ENCODE results near the gene INAFM2.
A peak's percentile ranks its signal among the peaks of the same experiment; 100 is the strongest.

The INAFM2 gene

GRCh38 chr15:40338921-40339620, 15.6 kb downstream of the INAFM2 start:
- CTCF ChIA-PET = interaction anchor here (0.5 to 7.1 kb wide), 20 partner anchors 12 to 509 kb away, joined by 3 to 82 read pairs (median 4); partner anchors contain the start of gene INAFM2
- Histone ChIP-seq H3K36me3 (ENCODE audit: control insufficient read depth in 2 of 2, insufficient read depth in 1 of 2, low read length in 2 of 2) (no peaks in the 10 kb centered on the region), H3K4me1 (ENCODE audit: control insufficient read depth, insufficient read depth, low read length) (peaks cover 10% of the 10 kb centered on the region)

GRCh38 chr15:40339621-40339945, 16.1 kb downstream of the INAFM2 start:
- TF ChIP-seq CTCF (tag by site-specific recombination; IDR thresholded peaks at IDR 0.05) (peak; percentile 57; the same call in 1 of the 2 replicates), GLIS1 (tag by site-specific recombination; IDR thresholded peaks at IDR 0.05) (peak; percentile 66), ZNF610 (tag by site-specific recombination; IDR thresholded peaks at IDR 0.05; ENCODE audit: borderline replicate concordance) (no peak), RBAK (tag by site-specific recombination; IDR thresholded peaks at IDR 0.05) (no peak)
- Histone ChIP-seq H3K4me3 (ENCODE audit: low read depth, low read length) (no peak overlapping the region), H3K4me1 (ENCODE audit: control insufficient read depth, insufficient read depth, low read length) (peaks cover 10% of the 10 kb centered on the region), H3K9me3 (ENCODE audit: control insufficient read depth, insufficient read depth, low read depth, low read length) (no peaks in the 10 kb centered on the region), H3K36me3 (ENCODE audit: control insufficient read depth in 2 of 2, insufficient read depth in 1 of 2, low read length in 2 of 2) (no peaks in the 10 kb centered on the region), H3K27ac (ENCODE audit: extremely low read depth, low read depth, low read length) (peak overlapping the region; percentile 84; the same call in 1 of the 2 replicates)
- ChIA-PET CTCF (interaction anchor here (0.5 to 7.1 kb wide), 16 partner anchors 12 to 304 kb away, joined by 3 to 82 read pairs (median 4); partner anchors contain the start of gene INAFM2), POLR2A (interaction anchor here (0.9 to 1.5 kb wide), 2 partner anchors 17 to 27 kb away, joined by 3 to 5 read pairs; no protein-coding TSS in a partner anchor)

More at GRCh38 chr15:40338921-40339620, 15.6 kb downstream of the INAFM2 start:
- no peaks in the 10 kb centered on the region for H3K9me3 ChIP-seq (ENCODE audit: control insufficient read depth, insufficient read depth, low read depth, low read length)
- H3K27ac ChIP-seq (ENCODE audit: extremely low read depth, low read depth, low read length) = peak overlapping the region; percentile 84; the same call in 1 of the 2 replicates
- POLR2A ChIA-PET = interaction anchor here (0.9 to 1.7 kb wide), 3 partner anchors 12 to 16 kb away, joined by 3 read pairs; no protein-coding TSS in a partner anchor
- H3K4me3 ChIP-seq (ENCODE audit: low read depth, low read length) = no peak overlapping the region
- TF ChIP-seq ZNF140 (tag by site-specific recombination; IDR thresholded peaks at IDR 0.05) = no peak
- peak; percentile 57 for TF ChIP-seq GLIS1 (tag by site-specific recombination; IDR thresholded peaks at IDR 0.05)

- ChIA-PET POLR2A (interaction anchor here (0.9 to 1.5 kb wide), 3 partner anchors 8 to 27 kb away, joined by 3 to 5 read pairs (median 3); no protein-coding TSS in a partner anchor), CTCF (interaction anchor here (0.6 to 7.1 kb wide), 13 partner anchors 12 to 445 kb away, joined by 3 to 82 read pairs (median 4); partner anchors contain the start of gene INAFM2)
- H3K36me3 ChIP-seq (ENCODE audit: control insufficient read depth in 2 of 2, insufficient read depth in 1 of 2, low read length in 2 of 2) = no peaks in the 10 kb centered on the region
- no peak for TF ChIP-seq ZBTB44 (tag by site-specific recombination; IDR thresholded peaks at IDR 0.05)
- TF ChIP-seq YY2 (tag by site-specific recombination; IDR thresholded peaks at IDR 0.05) = no peak
- TF ChIP-seq ZNF341 (tag by site-specific recombination; IDR thresholded peaks at IDR 0.05; ENCODE audit: low read depth) = 0 out of 2 replicates have a peak, but pooled peaks have one; percentile 8
- peak; percentile 84 for TF ChIP-seq ZIC2 (tag by site-specific recombination; IDR thresholded peaks at IDR 0.05)
- TF ChIP-seq GLIS1 (tag by site-specific recombination; IDR thresholded peaks at IDR 0.05) = peak; percentile 74
- TF ChIP-seq IKZF3 (tag by site-specific recombination; IDR thresholded peaks at IDR 0.05) = peak; percentile 65; the same call in 1 of the 2 replicates
- peak; percentile 65 for TF ChIP-seq GLIS2 (tag by site-specific recombination; IDR thresholded peaks at IDR 0.05)
- TF ChIP-seq ZXDB (tag by site-specific recombination; IDR thresholded peaks at IDR 0.05) = peak; percentile 16; the same call in 1 of the 2 replicates
- TF ChIP-seq ZNF639 (tag by site-specific recombination; IDR thresholded peaks at IDR 0.05) = no peak
- no peak for TF ChIP-seq ZNF560 (tag by site-specific recombination; IDR thresholded peaks at IDR 0.05; ENCODE audit: borderline replicate concordance)
- TF ChIP-seq PRDM6 (tag by site-specific recombination; IDR thresholded peaks at IDR 0.05) = no peak
- peak; percentile 30; the same call in 1 of the 2 replicates for TF ChIP-seq ZNF423 (tag by site-specific recombination; IDR thresholded peaks at IDR 0.05)
- H3K9me3 ChIP-seq (ENCODE audit: control insufficient read depth, insufficient read depth, low read depth, low read length) = no peaks in the 10 kb centered on the region
- peaks cover 10% of the 10 kb centered on the region for H3K4me1 ChIP-seq (ENCODE audit: control insufficient read depth, insufficient read depth, low read length)
- peak overlapping the region; percentile 15 for H3K4me3 ChIP-seq (ENCODE audit: low read depth, low read length)
- H3K27ac ChIP-seq (ENCODE audit: extremely low read depth, low read depth, low read length) = peak overlapping the region; percentile 84
These were observed 16.7 kb downstream of the INAFM2 start for GRCh38 chr15:40340038-40340739.
